Measurements from ENCODE around the gene MSI1.

MSI1 gene

DNA sequence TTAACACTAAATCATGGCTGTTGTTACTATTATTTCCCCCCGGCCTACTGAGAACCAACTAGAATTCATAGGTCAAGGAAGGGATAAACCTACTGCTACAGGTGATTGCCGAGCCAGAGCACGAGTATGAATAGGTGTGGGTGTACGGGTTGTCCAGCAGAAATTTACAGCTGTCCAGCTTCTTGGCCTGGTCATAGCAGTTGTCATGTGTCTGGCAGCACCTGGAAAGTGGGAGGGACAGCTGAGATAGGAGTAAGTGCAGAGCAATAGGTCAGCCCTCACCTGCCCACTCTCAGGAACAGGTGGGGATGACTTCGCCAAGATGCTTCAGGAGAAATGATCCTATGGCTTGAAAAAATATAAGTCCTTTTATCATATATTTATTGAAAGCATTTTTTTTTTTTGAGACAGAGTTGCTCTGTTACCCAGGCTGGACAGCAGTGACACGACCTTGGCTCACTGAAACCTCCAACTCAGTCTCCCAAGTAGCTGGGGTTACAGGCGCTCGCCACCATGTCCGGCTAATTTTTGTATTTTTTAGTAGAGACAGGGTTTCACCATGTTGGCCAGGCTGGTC is 44.0 kb downstream of the MSI1 start:
- 0 out of 22 replicates have a peak overlapping the region, but pooled peaks of 1 of the 11 experiments have one; percentile 79 for H3K9ac ChIP-seq
- H3K4me3 ChIP-seq, result no peak overlapping the region
- H3K27ac ChIP-seq, result no peak overlapping the region
- TF ChIP-seq Cebpa-rat (IDR thresholded peaks at IDR 0.05), result no peak
- peaks cover 0 to 6% (median 0%) of the 10 kb centered on the region in 10 experiments; a peak in 4 of 20 replicates for H3K4me1 ChIP-seq
- no peaks in the 10 kb centered on the region for H3K27me3 ChIP-seq
- H3K4me2 ChIP-seq, result peak overlapping the region in 2 of 11 experiments; percentile 91; a peak in 4 of 22 replicates
- no peaks in the 10 kb centered on the region for H3K9me3 ChIP-seq (replicated peaks in 1 of 11)
- H4K20me1 ChIP-seq, result no peaks in the 10 kb centered on the region
- no peaks in the 10 kb centered on the region for H3K36me3 ChIP-seq

GRCh38 chr12:120323772-120324171 is 45.2 kb downstream of the MSI1 start:
- Histone ChIP-seq H3K27me3 (no peaks in the 10 kb centered on the region), H3K4me1 (peaks cover 0 to 6% (median 0%) of the 10 kb centered on the region in 10 experiments; a peak in 4 of 20 replicates), H3K9me3 (replicated peaks in 1 of 11) (no peaks in the 10 kb centered on the region), H3K27ac (no peak overlapping the region), H3K4me3 (no peak overlapping the region), H3K36me3 (no peaks in the 10 kb centered on the region), H3K9ac (0 out of 22 replicates have a peak overlapping the region, but pooled peaks of 1 of the 11 experiments have one; percentile 5), H4K20me1 (no peaks in the 10 kb centered on the region), H3K4me2 (no peak overlapping the region)
- no peak for TF ChIP-seq Cebpa-rat (IDR thresholded peaks at IDR 0.05)

DNA sequence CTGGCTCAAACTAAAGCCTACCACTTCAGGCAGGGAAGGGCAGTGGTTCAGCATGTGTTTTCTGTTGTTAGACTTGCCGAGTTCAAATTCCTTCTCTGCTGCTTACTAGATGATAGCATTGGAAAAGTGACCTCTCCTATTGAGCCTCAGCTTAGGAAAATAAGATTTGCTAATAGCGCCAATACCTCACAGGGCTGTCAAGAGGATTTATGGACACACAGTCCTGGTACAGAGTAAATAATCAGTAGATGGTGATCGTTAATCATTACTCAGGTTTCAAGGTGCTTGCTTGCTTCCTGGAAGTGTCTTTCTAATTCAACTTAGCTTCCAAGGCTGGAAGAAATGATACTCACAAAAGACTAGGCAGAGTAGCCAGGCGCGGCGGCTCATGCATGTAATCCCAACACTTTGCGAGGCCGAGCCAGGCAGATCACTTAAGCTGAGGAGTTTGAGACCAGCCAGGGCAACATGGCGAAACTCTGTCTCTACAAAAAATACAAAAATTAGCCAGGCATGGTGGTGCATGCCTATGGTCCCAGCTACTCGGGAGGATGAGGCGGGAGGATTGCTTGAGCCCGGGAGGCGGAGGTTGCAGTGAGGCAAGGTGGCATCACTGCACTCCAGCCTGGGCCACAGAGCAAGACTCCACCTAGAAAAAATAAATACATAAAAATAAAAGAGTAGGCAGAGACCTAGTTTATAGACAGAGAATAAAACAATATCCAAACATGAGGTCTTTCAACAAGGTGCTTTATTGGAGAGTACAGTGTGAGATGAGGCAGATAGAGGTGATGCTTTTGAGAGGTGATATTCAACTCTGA is 47.4 kb downstream of the MSI1 start:
- no peaks in the 10 kb centered on the region for H3K27me3 ChIP-seq
- H3K4me3 ChIP-seq, result no peak overlapping the region
- H3K4me1 ChIP-seq, result peaks cover 6 to 17% (median 11%) of the 10 kb centered on the region in 10 experiments
- H3K36me3 ChIP-seq, result no peaks in the 10 kb centered on the region
- H4K20me1 ChIP-seq, result no peaks in the 10 kb centered on the region
- no peaks in the 10 kb centered on the region for H3K9me3 ChIP-seq (replicated peaks in 1 of 11)
- H3K27ac ChIP-seq, result no peak overlapping the region
- H3K9ac ChIP-seq, result no peak overlapping the region
- H3K4me2 ChIP-seq, result no peak overlapping the region
- no peak for TF ChIP-seq Cebpa-rat (IDR thresholded peaks at IDR 0.05)

DNA sequence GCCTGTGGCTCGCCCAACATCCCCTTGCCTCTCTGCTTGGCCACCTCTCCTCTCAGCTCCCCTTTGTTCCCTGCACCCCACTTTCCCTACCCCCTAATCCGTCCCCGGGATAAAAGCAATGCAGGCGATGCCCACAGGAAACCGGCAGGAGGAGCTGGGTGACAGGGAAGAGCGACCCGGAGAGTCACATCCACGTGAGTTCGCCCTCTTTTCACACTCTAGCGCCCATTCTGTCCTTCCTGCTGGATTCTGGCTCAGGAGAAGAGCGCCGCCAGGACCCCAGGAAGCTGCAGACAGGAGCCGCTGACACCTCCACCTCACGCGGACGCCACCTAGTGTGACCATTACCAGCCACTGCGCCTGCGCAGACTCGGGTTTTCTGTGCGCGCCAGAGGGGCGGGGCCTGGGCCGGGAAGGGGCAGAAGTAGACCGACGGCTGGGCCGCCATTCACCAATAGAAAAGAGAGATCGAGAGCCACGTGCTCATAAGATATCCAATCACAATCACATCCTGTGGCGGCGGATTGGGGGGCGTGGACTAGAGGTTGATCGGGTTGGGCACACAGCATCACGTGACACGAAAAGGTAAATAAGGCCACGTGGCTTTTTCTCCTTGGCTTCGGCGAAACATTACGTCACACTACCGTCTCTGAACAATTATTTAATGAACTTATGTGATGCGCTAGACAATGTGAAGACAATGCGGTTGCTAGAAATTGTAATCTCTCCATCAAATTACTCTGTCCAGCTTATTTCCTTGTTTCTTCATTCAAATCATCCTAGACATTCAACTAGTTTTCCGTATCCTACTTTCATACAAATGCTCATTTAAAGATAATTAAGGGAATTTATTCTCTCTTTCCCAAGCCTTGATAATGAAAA is 51.5 kb downstream of the MSI1 start:
- Histone ChIP-seq H3K27ac (peak overlapping the region; percentile 15 to 86 (median 79); a peak in 21 of 22 replicates), H3K4me2 (peak overlapping the region; percentile 79 to 95 (median 87)), H3K9me3 (replicated peaks in 1 of 11) (no peaks in the 10 kb centered on the region)

GRCh38 chr12:120316798-120317223 is 52.2 kb downstream of the MSI1 start:
- no peak for TF ChIP-seq Cebpa-rat (IDR thresholded peaks at IDR 0.05)

More for the DNA sequence above, 51.5 kb downstream of the MSI1 start:
- Histone ChIP-seq H3K4me3 (peak overlapping the region; percentile 52 to 78 (median 67)), H3K4me1 (peaks cover 7 to 16% (median 15%) of the 10 kb centered on the region in 10 experiments), H3K9ac (peak overlapping the region; percentile 70 to 85 (median 81)), H4K20me1 (no peaks in the 10 kb centered on the region), H3K36me3 (no peaks in the 10 kb centered on the region), H3K27me3 (no peaks in the 10 kb centered on the region)
- no peak; a peak in 1 of 22 replicates for TF ChIP-seq Cebpa-rat (IDR thresholded peaks at IDR 0.05)

GRCh38 chr12:120314220-120314619 is 54.7 kb downstream of the MSI1 start:
- no peak for TF ChIP-seq Cebpa-rat (IDR thresholded peaks at IDR 0.05)
- no peak overlapping the region for H3K4me2 ChIP-seq
- H3K9ac ChIP-seq, result no peak overlapping the region
- H3K4me3 ChIP-seq, result no peak overlapping the region
- peaks cover 7 to 16% (median 15%) of the 10 kb centered on the region in 10 experiments for H3K4me1 ChIP-seq
- H3K36me3 ChIP-seq, result no peaks in the 10 kb centered on the region
- no peaks in the 10 kb centered on the region for H3K9me3 ChIP-seq (replicated peaks in 1 of 11)
- H4K20me1 ChIP-seq, result no peaks in the 10 kb centered on the region
- H3K27me3 ChIP-seq, result no peaks in the 10 kb centered on the region
- no peak overlapping the region for H3K27ac ChIP-seq

More at GRCh38 chr12:120316798-120317223, 52.2 kb downstream of the MSI1 start:
- peaks cover 7 to 16% (median 15%) of the 10 kb centered on the region in 10 experiments for H3K4me1 ChIP-seq
- peak overlapping the region; percentile 52 to 78 (median 67) for H3K4me3 ChIP-seq
- H3K36me3 ChIP-seq, result no peaks in the 10 kb centered on the region
- H3K9ac ChIP-seq, result peak overlapping the region; percentile 70 to 85 (median 81)
- H3K27ac ChIP-seq, result peak overlapping the region; percentile 15 to 86 (median 79); a peak in 21 of 22 replicates
- no peaks in the 10 kb centered on the region for H3K27me3 ChIP-seq
- peak overlapping the region; percentile 79 to 95 (median 87) for H3K4me2 ChIP-seq
- H3K9me3 ChIP-seq (replicated peaks in 1 of 11), result no peaks in the 10 kb centered on the region
- no peaks in the 10 kb centered on the region for H4K20me1 ChIP-seq

DNA sequence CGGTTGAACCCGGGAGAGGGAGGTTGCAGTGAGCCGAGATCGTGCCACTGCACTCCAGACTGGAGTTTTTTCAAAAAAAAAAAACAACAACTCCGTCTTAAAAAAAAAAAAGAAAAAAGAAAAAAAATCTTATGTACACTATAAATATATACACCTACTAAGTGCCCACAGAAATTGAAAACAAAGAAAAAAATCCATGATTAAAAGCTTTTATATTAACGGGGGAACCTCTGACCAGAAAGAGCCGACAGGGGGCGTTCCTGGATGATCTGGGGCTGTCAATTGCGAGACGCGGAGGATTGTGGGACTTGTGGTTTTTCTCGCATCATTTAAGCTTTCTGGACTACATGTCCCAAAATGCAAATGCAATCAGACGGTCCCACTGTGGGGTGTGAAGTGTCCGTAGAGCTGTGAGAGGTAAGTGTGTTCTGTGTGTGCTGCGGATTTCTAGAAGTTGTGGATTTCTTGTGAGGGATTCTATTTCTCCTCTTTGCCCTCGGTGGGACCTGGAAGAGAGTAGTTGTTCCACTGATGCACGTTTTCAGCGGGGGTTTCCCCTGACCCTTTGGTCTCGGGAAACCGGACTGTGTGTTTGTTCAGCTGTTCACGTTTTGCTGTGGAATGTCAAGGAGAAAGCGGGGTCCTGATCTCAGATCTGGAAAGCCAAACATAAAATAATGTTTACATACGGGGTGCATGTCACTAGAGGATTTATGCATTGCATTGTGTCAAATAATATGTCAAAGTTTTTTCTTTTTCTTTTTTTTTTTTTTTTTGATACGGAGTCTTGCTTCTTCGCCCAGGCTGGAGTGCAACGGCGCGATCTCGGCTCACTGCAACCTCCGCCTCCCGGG is 66.8 kb downstream of the MSI1 start, which contains the start of gene SIRT4:
Gene SIRT4 (plus strand): TSS at position 360 of the 854 bp plus-strand sequence. CDS start 1,241 bp downstream, outside the sequence.
- Histone ChIP-seq H4K20me1 (no peaks in the 10 kb centered on the region), H3K27me3 (no peaks in the 10 kb centered on the region), H3K4me3 (peak within 1 kb of the TSS; percentile 62 to 75 (median 69)), H3K9ac (peak within 1 kb of the TSS; percentile 76 to 90 (median 83)), H3K36me3 (no peaks in the 10 kb centered on the region), H3K4me1 (peaks cover 7 to 23% (median 14%) of the 10 kb centered on the region in 10 experiments; a peak in 19 of 20 replicates), H3K4me2 (peak within 1 kb of the TSS; percentile 77 to 88 (median 83)), H3K27ac (peak within 1 kb of the TSS; percentile 41 to 87 (median 76); a peak in 20 of 22 replicates), H3K9me3 (replicated peaks in 1 of 11) (no peaks in the 10 kb centered on the region)
- TF ChIP-seq Cebpa-rat (IDR thresholded peaks at IDR 0.05), result no peak
